ENCODE measurements around the gene EPX.

Gene EPX

GRCh38 chr17:58181796-58182195, 10.7 kb upstream of the EPX start:
- Histone ChIP-seq H3K27me3 (ENCODE audit: insufficient read depth, poor library complexity, severe bottlenecking) (no peaks in the 10 kb centered on the region), H3K4me3 (replicated peaks; ENCODE audit: insufficient read depth, low read length) (no peak overlapping the region), H3K27ac (replicated peaks) (no peak overlapping the region)
- no peak for DNase-seq (ENCODE audit: low read depth in 1 of 2, low spot score in 1 of 2)
- TF ChIP-seq CTCF (IDR thresholded peaks at IDR 0.05; ENCODE audit: insufficient read depth, low read length) (no peak), SPI1 (IDR thresholded peaks at IDR 0.05; ENCODE audit: borderline replicate concordance, low read depth) (no peak), POLR2AphosphoS5 (IDR thresholded peaks at IDR 0.05; ENCODE audit: low read depth) (no peak), GABPA (IDR thresholded peaks at IDR 0.05; ENCODE audit: low read depth) (no peak), REST (IDR thresholded peaks at IDR 0.05; ENCODE audit: insufficient replicate concordance, low read depth) (no peak)

- no peak for DNase-seq (ENCODE audit: low read depth in 1 of 2, low spot score in 1 of 2)
- no peaks in the 10 kb centered on the region for H3K27me3 ChIP-seq (ENCODE audit: insufficient read depth, poor library complexity, severe bottlenecking)
- TF ChIP-seq SPI1 (IDR thresholded peaks at IDR 0.05; ENCODE audit: borderline replicate concordance, low read depth) (no peak), POLR2AphosphoS5 (IDR thresholded peaks at IDR 0.05; ENCODE audit: low read depth) (no peak), CTCF (IDR thresholded peaks at IDR 0.05; ENCODE audit: insufficient read depth, low read length) (no peak)
- H3K27ac ChIP-seq (replicated peaks): peak overlapping the region; percentile 61
- no peak overlapping the region for H3K4me3 ChIP-seq (replicated peaks; ENCODE audit: insufficient read depth, low read length)
These were observed 9.0 kb upstream of the EPX start for GRCh38 chr17:58183514-58183913.

- Histone ChIP-seq H3K4me3 (replicated peaks; ENCODE audit: insufficient read depth, low read length) (no peak overlapping the region), H3K27me3 (ENCODE audit: insufficient read depth, poor library complexity, severe bottlenecking) (no peaks in the 10 kb centered on the region), H3K27ac (replicated peaks) (peak overlapping the region; percentile 61)
- peak; percentile 35 to 88 for DNase-seq (ENCODE audit: low read depth in 1 of 2, low spot score in 1 of 2)
- no peak for TF ChIP-seq SPI1 (IDR thresholded peaks at IDR 0.05; ENCODE audit: borderline replicate concordance, low read depth)
- no peak for TF ChIP-seq GABPA (IDR thresholded peaks at IDR 0.05; ENCODE audit: low read depth)
- TF ChIP-seq POLR2AphosphoS5 (IDR thresholded peaks at IDR 0.05; ENCODE audit: low read depth): no peak
- TF ChIP-seq CTCF (IDR thresholded peaks at IDR 0.05; ENCODE audit: insufficient read depth, low read length): no peak
- no peak for TF ChIP-seq REST (IDR thresholded peaks at IDR 0.05; ENCODE audit: insufficient replicate concordance, low read depth)
These were observed 8.1 kb upstream of the EPX start for GRCh38 chr17:58184308-58184985.
